NCI-H526 treated with DMSO at 0.1 percent for 48 hours (cell line): ENCODE measurements around the gene SKIDA1.
"Not testable (repeated sequence)": the region's sequence is repeated elsewhere in the genome, so short reads cannot be mapped to it uniquely, and the experiment has no call there.

Experiments
- DNase-seq: peaks from one replicate; lab custom pipeline; 2025; lab: John Stamatoyannopoulos, UW

SKIDA1 gene

DNA sequence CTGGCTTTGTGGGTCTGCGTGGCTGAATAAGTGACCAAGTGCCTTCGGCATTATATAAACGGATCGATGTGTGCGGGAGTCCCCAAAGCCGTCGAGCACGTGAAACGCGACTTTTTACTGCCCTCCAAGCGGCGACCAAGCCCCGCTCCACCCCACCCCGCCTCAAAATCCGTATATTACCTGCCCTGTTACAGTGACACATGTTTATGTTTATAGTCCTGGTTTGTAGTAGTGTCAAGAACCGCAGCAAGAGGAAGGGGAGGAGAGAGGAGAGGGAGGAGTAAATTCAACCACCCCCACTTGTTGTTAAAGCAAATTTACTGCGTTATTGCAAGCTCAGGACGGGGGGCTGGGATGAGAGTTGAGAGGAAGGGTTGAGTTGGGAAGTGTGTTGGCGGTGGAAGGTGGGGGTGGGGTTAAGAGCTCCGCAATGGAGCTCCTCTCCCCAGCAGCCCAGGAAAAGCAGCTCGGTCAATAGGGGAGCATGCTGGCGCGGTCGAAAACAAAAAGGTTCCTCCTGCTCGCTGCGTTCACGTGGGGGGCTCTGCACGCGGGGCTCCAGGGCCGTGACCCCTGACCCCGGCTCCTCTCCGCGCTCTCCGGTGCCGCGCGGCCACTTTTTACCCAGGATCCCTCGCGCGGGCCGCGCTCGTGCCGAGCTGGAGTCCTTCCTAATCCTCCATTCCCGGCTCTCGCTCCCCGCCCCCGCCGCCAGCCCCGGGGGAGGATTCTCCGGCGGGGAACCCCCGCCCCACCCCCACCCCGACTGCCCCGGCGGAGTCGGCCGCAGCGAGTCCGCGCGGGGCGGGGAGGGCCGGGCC is at the start of gene SKIDA1:
Gene SKIDA1, minus strand, starts transcription at position 316 of the 821 bp plus-strand sequence. CDS start 7,860 bp downstream, outside the sequence.
- DNase-seq = peak; percentile 71

DNA sequence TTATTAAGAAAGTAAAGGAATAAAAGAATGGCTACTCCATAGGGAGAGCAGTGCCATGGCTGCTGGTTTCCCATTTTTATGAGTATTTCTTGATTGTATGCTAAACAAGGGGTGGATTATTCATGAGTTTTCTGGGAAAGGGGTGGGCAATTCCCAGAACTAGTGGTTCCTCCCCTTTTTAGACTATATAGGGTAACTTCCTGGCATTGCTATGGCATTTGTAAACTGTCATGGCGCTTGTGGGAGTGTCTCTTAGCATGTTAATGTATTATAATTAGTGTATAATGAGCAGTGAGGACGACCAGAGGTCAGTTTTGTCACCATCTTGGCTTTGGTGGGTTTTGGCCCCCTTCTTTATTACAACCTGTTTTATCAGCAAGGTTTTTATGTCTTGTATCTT is 49.0 kb upstream of the SKIDA1 start:
- not testable (repeated sequence) for DNase-seq

DNA sequence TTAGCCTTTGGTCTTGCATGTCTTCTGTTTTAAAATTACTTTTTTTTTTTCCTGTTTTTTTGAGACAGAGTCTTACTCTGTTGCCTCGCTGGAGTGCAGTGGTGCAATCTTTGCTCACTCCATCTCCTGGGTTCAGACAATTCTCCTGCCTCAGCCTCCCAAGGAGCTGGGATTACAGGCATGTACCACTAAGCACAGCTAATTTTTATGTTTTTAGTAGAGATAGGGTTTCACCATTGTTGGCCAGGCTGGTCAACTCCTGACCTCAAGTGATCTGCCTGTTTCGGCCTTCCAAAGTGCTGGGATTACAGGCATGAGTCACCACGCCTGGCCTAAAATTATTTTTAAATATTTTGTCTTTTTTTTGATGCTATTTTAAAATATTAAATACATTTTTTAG is 47.1 kb upstream of the SKIDA1 start:
- DNase-seq = no peak

DNA sequence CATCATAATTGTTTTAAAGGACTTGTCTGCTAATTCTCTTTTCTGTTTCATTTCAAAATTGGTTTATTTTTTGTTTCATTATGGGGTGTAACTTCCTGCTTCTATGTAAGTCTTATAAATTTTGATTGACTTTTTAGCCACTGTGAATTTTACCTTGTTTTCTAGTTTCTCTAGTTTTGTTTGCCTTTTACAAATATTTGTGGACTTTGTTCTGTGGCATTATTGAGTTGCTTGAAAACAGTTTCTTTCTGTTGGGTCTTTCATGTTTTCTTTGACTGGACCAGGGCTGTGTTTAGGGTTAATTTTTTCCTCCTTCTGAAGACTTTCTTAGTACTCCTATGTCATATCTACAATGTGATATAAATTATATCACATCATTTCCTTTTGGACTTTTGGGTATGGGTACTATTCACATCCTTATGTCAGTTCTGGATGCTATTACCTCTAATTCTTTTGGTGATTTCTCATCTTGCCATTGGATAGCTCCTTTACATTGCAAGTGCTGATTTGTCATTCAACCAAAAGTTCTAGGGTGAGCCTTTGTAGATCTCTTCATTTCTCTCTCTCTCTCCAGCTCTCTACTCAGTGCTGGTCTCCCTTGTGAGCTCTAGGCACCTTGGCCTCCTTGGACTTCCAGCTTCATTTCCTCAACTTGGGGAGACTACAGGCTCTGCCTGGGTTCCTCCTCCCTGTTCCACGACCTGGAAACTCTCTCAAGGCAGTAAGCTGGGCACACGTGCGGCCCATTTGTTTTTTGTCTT is 45.5 kb upstream of the SKIDA1 start:
- no peak for DNase-seq

DNA sequence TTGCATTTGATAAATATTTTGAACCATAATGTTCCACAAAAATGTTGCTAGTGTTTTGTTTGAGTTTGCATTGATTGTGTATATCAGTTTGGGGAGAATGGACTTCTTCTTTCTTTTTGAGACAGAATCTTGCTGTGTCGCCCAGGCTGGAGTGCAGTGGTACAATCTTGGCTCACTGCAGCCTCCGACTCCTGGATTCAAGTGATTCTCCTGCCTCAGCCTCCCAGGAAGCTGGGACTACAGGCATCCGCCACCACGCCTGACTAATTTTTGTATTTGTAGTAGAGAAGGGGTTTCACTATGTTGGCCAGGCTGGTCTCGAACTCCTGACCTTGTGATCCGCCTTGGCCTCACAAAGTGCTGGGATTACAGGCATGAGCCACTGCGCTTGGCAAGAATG is 33.5 kb upstream of the SKIDA1 start:
- not testable (repeated sequence) for DNase-seq

DNA sequence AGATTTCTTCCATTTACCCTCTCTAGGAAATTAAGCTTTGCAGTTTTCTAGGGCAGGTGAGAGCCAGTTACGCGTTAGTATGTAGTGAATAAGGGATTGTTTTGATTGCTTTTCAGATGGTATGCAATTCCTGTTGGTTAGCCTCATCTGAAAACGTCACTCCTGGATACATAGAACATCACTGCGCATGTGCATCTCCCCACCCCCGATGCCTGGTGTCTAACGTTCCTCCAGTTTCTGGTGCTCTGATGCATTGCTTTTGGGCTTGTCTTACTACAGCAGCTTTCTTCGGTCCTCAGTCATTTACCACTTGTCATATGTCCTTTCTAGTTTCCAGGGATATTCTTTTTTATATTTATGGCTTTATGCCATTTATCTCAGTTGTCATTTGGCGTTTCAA is 31.0 kb upstream of the SKIDA1 start:
- no peak for DNase-seq

DNA sequence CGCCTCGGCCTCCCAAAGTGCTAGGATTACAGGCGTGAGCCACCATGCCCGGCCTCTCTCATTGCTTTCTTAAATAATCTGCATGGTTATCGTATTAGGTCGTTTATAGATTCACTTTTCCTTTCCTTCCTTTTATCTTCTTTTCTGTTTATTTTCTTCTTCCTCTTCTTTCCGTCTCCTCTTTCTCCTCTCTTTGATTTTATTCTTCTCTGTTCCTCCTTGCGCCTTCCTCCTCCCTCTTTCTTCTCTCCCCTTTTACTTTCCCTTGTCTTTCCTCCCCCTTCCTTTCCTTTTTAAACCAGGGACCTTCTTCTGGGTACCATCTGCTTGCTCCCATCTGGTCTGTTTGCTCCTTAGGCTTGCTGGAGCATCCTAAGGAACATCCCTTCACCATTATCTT is 27.2 kb upstream of the SKIDA1 start:
- no peak for DNase-seq

DNA sequence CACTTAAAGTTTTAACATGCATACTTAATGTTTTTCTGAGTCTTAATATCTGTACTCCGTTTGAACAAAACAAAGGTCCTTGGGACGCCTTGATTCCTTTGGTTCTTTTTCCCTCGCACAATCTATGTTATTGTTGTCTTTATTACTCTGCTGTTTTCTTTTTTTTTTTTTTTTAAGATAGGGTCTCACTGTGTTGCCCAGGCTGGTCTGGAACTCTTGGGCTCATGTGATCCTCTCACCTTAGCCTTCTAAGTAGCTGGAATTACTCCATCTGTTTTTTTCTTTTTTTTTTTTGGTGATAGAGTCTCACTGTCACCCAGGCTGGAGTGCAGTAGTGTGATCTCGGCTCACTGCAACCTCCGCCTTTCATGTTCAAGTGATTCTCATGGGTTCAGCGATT is 21.8 kb upstream of the SKIDA1 start:
- no peak for DNase-seq

DNA sequence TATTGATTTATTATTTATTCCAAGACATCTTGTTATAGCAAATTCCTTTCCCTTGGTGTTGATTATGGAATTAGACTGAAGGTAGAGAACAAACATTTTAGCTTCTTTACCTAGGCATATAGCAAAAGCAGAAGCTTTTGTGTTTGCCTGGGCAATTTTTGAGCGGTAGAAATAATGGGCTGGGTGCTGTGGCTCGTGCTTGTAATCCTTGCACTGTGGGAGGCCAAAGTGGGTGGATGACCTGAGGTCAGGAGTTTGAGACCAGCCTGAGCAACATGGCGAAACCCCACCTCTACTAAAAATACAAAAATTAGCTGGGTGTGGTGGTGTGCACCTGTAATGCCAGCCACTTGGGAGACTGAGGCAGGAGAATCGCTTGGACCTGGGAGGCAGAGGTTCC is 15.2 kb upstream of the SKIDA1 start:
- not testable (repeated sequence) for DNase-seq

DNA sequence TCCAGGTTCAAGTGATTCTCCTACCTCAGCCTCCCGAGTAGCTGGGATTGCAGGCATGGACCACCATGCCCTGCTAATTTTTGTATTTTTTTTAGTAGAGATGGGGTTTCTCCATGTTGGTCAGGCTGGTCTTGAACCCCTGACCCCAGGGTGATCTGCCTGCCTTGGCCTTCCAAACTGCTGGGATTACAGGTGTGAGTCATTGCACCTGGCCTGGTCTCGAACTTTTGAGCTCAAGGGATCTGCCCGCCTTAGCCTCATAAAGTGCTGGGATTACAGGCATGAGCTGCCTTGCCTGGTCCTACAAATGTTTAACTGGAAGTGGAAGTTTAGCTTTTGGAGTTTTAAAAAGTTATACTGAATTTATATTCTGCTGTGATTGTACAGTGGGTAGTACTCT is 11.4 kb upstream of the SKIDA1 start:
- no peak for DNase-seq

DNA sequence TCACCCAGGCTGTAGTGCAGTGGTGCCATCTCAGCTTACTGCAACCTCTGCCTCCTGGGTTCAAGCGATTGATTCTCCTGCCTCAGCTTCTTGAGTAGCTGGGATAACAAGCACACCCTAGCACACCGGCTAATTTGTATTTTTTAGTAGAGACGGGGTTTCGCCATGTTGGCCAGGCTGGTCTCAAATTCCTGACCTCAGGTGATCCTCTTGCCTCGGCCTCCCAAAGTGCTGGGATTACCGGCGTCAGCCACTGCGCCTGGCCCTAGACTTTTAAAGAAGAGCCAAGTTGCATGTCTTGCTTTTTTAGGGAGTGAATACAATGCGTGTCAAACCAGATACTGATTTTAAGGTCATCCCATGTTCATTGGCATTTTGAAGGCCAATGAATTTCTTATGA is 10.5 kb upstream of the SKIDA1 start:
- not testable (repeated sequence) for DNase-seq

DNA sequence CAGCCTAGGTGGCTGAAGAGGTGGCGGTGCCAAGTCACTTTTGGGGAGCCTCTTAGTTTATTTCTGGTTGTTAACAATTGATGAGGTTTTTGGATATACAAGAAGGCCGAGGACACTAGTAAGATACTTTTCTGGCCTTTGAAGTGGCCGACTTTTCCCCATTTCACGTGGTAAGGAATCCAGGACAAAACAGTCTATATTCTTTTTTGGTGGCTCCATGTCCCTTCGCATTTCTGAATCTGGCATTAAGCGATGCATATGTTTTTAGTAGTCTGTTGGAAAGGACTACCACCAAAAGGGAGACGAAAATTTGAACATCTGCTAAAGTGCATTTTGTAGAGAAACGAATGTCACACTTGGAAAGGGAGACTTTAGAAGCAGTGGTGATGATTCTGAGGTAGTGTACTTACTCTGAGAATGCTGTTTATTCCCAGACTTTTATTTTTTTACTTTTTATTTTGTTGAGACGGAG is 10.0 kb upstream of the SKIDA1 start:
- no peak for DNase-seq

DNA sequence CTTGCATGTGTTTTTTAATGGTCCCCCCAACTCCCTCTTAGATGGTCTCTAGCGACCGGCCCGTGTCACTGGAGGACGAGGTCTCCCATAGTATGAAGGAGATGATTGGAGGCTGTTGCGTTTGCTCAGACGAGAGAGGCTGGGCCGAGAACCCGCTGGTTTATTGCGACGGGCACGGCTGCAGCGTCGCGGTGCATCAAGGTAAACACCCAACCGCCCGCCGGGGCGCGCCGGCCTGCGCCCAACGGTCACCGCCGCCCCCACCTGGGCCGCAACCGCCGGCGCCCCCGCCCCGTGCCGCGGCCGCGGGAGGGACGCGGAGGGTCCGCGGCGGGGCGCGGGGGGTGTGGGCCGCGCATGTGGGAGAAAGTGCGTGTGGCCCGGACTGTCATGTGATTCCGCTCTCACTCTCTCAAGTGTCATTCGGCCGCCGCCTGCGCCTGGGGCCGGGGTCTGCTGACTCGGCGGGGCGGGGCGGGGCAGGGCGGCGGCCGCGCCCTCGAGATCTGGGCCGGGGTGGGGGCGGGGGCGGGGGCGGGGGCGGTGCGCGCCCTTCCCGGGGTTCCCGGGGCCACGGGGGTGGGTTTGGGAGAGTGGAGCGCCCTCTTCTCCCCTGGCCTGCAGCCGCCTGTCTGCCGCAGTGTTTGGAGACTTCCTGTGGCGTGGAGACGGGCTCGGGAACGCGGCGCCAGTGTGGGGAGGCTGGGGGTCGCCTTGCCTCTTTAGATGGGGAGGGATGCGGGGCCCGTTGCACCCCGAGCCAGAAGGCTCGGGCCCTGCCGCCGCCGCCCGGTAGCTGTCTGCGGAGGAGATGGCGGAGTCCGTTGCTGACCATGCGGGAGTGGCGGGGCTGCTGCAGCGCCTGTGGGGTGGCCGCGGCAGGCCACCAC is 9.4 kb upstream of the SKIDA1 start:
- no peak for DNase-seq

DNA sequence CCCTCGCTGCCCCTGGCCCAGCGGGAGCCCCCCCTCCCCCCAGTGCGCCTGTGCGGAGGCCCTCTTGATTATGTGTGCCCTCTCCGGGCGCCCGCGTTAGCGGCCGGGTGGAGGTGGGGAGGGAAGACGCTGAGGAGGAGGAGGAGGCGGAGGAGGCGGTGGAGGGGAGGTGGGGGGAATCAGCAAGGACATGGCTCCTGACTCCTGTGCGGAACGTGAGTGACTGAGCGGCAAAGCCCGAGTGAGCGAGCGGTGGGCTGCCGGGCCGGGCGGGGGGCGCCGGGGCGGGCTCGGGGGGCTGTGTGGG is 8.8 kb upstream of the SKIDA1 start:
- DNase-seq = no peak

DNA sequence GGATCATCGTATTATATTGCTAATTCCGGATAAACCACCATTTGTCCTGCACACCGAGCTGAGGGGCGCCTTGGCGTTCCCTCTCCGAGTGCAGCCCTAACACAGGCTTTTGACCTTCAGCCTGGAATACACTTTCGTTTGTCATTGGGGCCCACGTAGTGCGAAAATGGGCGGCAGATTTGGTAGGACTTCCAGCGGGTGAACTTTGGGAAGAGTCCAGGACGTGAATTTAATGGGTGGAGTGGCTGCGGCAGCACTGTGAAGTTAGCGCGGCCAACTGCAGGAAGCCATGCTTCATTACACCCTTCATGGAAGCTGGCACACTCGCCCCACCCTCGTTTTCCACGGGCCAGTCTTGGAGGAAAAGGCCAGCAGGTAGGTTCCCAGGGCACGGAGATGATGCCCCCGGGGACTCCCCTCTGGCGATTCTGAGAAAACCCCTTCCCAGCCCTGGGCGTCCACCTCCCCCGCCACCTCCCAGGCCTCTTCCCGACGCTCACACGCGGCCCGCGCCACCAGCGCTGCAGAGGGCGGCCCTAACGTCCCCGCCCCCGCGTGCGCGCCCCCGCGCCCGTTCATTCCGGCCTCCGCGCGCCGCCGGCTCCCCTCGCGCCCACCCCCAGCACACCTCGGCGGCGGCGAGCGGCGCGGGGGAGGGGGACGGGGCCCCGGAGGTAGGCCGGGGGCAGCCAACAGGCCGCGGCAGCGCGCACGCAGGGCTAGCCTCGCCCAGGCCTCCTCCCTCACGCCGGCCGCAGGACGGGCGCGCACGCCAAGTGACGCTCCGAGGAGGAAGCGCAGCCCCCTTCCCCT is 8.2 kb upstream of the SKIDA1 start, which contains the start of gene MLLT10:
Gene MLLT10, plus strand, starts transcription at position 766 of the 813 bp plus-strand sequence. CDS start 413 bp downstream, outside the sequence.
- DNase-seq = peak; percentile 84

DNA sequence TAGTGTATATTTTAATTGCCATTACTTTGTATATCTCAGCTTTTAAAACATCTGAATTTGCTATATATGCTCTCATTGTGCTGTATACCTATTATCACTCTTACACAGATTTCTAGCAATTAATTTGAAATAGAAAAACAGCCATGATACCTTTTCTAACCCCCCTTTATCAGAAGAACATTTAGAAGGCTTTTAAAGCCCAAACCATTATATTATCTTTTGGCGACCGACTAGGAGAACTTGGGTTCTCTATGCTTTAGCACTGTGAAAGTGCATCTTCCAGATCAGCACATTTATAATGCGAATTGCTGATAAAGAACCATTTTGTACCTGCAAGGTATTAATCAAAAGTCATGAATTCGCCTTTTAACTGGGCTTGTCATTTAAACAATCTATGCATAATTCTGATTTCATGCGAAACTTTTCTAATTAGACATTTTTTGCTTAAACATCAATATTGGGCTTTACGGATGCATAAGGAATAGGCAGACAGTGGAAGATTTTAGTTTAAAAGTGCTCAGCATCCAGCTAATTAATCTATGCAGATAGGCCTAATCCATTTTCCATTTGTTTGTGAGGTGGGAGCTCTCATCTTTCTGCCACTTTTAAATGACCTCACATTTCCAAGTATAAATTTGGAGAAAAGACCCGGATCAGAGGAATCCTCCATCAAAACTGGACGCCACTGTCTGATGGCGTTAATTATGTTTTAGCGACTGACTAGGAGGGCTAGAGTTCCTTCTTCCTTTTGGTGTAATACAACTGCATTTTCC is 7.4 kb upstream of the SKIDA1 start:
- DNase-seq = no peak

DNA sequence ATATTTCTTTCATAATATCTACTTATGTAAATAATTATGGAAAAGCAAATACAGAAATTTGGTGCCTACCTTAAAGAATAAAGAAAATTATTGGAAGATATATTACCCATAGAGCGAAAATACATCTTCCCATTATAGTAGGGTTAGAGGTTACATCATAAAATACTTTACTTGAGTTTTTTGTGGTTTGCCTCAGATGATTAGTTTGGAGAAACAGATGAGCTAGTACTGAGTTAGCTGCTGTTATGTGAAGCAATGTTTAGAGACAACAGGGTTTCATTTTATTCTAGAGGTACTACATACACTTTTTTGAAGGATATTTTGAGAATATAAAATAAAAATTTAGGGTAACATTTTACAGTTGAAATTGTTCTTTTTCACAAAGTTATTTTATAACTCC is 5.7 kb upstream of the SKIDA1 start:
- DNase-seq = peak; percentile 22

DNA sequence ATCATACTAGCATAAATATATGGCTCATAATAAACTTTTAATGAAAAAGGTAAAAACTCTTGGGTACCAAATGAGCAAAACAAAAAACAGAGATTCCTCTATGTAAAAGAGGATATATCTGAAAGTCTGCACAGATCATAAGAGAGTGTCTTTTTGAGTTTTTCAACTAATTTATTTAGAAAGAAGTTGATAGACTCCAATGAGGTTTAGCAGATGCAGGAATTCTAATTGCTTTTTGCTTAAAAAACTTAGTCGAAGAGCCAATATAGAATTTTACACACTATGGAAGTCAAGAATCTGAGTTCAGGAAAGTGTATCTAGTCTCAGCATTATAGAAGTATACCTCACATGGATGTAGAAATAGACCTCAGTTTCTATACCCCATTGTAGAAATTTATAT is 5.2 kb upstream of the SKIDA1 start:
- no peak for DNase-seq

DNA sequence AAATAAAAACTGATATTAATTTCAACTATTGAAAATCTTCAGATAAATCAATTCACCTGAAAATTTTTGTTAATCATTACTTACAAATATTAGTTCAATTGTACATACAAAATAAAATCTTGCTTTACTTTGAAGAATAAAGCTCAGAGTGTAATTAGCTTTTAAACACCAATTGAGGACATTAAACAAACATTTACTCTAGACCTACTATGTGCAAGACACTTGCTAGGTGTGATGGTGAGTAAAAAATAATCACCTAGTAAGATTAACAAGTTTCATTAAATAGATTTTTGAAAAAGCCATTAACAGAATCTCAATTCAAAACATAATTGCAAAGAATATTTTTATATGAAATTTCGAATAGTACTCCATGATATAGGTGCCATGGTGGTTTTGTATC is 4.7 kb upstream of the SKIDA1 start:
- DNase-seq = no peak

DNA sequence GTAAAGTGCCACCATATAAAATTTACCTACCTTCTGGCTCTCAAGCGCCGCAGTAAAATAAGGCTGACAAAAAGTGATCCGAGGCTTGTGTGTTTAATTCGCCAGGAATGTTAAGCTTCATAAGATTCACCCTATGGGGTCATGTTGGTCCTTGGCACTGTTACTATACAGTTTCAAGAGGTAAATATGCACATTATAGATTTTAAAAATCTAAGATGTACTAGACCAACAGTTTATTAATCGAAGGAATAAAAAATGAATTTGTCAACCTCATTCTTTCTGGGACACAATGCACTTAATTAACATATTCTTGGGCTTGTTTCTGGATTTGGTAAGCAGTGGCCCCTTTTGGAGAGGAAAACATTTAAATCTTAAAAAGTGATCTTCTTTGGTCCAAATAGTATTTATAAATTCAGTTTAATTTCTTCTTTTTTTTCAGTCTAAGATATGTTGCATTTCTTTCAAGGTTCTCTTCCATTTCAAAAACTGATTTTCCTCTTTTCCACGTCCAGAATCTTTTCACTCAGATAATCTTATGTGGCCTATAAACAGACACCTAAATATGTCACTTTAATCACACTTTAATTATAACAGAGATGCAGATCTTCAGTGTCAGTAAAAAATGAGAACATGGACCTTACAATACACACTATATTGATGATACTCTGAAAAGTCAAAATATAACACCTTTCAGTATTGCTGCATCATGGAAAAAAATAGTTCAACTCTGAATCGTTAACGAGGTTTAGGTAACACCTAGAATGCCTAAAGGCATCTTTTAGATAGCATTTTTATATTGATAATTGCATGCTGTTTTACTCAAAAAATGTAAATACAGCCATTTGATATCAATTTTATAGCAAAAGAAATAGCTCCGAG is 3.8 kb upstream of the SKIDA1 start:
- DNase-seq = no peak
